ENCODE data around the gene POLRMT. TPM values are rescaled to one million over a fixed set of nuclear protein-coding genes. Genes with fewer than 3 reads are reported as not detected.

The POLRMT gene
- total RNA-seq (2014; rRNA removed; shearing (Covaris generic)) = 46.5 and 59.4 TPM in 2 replicates

DNA sequence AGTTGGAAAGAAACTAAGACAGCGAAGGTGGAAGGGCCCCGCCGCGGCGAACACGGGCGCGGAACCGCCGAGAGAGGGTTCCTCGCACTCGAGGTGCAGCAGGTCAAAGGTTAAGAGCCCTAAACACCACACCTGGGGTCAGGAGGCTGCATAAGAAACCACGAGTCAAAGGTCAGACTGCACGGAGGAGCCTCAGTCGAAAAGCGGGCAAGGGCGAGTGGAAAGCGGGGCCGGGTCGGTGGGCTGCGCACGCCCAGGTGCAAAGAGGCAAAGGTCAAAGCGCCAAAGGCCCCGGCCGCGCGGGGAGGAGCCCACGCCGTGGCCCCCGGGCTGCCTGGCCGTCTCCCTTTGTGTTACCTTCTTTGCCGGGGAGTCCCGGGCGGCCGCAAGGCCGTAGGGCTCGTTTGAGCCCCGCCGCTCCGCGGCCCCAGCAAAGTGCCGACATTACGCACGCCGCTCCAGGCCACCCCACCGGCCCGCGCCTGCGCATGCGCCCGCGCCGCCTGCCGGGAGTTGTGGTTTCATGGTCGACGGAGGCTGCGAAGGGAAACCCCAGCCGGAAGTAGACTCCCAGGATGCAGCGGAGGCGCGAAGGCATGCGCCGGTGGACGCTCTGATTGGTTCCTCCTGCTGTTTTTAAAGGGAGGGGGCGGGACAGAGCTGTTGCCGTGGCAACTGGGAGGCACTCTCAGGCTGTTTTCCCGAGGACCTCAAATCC, at the start of gene POLRMT:
Gene POLRMT (minus strand): TSS at position 470 of the 718 bp plus-strand sequence. CDS start 25 bp downstream, at position 445.

DNA sequence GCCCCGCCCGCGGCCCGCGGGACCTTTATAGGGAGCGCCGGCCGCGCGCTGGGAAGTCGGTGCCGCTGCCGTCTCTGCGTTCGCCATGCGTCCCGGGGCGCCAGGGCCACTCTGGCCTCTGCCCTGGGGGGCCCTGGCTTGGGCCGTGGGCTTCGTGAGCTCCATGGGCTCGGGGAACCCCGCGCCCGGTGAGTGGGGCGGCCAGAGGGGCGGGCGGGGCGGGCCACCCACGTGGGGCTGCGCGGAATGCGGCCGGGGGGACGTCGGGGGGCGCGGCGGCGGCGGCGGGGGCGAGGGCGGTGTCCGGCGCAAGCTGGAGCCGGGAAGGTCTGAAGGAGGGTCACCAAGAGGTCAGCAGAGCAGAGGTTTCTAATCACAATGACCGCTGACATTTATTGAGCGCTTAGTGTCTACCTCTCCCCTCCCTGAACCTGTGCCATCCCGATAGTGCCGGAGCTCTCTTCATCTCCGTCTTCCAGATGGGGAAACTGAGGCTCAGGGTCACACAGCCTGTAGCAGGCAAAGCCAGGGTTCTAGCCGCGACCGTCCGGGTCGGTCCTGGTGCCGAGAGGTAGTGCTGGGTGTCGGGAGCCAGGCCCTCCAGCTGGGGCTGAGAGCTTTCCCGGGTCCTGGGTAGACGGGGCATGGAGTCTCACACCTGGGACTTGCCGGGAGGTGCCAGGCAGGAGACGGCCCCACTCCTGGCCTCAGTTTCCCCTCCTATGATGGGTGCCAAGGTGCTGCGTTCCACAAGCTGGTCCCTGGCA, 43.2 kb upstream of the POLRMT start, which contains the start of gene FSTL3:
Gene FSTL3 (plus strand): TSS at position 54 of the 767 bp plus-strand sequence. CDS start 32 bp downstream, at position 86.

DNA sequence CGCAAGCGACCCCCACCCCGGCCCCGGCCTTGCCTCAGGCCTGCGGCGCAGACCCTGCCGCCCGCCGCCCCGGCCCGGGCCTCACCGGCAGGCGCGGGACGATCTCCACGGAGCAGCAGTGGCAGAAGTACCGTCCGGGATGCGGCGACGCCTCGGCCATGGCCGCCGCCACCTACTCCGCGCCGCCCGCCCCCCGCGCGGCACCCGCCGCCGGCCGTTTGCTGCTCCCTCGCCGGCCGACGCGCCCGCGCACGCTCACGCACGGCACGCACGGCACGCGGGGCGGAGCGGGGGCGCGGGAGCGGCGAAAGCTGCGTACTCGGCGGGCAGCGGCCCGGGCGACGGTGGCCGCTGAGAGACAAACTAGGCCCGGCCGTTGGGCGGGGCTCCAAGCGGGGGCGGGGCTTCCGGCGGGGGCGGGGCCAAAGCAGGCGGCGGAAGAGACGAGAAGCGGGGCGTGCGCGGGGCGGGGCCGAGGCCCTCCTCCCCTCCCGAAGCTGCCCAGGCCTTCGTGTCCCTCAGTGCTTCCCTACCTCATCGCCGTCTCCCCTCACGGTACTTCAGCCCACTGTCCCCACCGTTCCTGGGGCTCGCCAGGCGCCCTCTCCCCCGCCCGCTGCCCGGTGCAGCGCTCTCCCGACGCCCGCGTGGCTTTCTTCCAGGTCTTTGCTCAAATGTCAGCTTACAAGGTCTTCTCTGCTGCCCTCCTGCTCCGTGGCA, 29.8 kb upstream of the POLRMT start, which contains the start of gene RNF126:
Gene RNF126 (minus strand): TSS at position 253 of the 720 bp plus-strand sequence. CDS start 93 bp downstream, at position 160.

DNA sequence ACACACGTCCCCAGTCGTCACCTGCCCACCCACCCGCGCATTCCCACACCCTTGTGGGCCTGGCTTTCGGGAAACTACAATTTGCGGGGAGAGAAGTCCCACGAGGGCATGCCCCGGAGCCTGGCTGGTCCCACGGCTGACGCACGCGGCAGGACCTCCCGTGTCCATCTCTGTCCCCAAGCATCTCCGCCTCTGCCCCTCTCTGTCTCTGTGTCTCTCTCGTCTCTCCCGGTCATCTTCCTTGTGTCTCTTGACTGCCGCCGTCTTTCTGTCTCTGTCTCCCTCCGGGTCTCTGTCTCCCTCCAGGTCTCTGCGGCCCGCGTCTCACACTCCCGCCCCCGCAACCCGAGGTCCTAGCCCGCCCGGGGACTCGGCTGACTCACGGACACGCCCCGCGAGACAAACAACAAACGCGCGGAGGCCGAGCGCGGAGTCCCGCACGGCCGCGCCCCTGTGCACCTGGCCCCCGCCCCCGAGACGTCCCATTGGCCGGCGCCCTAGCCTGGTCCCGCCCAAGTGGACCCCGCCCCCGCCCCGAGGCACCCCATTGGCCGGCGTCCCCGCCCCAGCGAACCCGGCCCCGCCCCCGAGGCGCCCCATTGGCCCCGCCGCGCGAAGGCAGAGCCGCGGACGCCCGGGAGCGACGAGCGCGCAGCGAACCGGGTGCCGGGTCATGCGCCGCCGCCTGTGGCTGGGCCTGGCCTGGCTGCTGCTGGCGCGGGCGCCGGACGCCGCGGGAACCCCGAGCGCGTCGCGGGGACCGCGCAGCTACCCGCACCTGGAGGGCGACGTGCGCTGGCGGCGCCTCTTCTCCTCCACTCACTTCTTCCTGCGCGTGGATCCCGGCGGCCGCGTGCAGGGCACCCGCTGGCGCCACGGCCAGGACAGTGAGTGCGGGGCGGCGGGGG, 6.2 kb upstream of the POLRMT start, which contains the start of gene FGF22:
Gene FGF22 (plus strand): TSS at position 627 of the 908 bp plus-strand sequence. CDS start 47 bp downstream, at position 674.

DNA sequence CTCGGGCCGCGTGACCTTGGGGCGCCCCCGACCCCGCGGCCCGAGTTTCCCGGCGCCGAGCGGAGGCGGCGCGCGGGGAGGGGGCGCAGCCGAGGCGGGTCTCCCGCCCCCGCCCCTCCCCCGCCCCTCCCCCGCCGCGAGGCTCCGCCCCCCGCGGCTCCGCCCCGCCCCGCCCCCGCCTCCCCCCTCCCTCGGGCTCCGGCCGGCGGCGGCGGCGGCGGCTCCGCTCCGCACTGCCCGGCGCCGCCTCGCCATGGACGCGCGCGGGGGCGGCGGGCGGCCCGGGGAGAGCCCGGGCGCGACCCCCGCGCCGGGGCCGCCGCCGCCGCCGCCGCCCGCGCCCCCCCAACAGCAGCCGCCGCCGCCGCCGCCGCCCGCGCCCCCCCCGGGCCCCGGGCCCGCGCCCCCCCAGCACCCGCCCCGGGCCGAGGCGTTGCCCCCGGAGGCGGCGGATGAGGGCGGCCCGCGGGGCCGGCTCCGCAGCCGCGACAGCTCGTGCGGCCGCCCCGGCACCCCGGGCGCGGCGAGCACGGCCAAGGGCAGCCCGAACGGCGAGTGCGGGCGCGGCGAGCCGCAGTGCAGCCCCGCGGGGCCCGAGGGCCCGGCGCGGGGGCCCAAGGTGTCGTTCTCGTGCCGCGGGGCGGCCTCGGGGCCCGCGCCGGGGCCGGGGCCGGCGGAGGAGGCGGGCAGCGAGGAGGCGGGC, 43.5 kb downstream of the POLRMT start, which contains the start of gene HCN2:
Gene HCN2 (plus strand): TSS at position 189 of the 703 bp plus-strand sequence. CDS start 65 bp downstream, at position 254.

DNA sequence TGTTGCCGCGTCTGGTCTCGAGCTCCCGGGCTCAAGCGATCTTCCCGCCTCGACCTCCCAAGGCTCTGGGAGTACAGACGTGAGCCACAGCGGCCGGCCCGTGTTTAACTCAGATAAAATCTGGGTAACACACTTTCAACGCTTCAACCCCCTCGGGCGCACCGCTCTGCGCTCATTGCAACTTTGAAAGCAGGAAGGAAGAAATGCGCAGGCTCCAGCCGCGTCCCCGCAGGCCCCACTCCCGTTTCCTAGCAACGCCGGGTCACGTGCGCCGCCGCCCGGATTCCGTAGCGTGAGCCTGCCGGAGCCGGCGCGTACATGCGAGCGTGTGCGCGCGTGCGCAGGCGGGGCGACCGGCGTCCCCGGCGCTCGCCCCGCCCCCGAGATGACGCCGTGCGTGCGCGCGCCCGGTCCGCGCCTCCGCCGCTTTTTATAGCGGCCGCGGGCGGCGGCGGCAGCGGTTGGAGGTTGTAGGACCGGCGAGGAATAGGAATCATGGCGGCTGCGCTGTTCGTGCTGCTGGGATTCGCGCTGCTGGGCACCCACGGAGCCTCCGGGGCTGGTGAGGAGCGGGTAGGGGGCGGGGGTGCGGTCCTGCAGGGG, 61.1 kb downstream of the POLRMT start, which contains the start of gene BSG:
Gene BSG (plus strand): TSS at position 457 of the 603 bp plus-strand sequence. CDS start 39 bp downstream, at position 496.

Other genes starting within 250 kb of the POLRMT start
- gene C2CD4C, start 224.4 kb downstream of the POLRMT start, total RNA-seq (2014; rRNA removed; shearing (Covaris generic)) = 0.58 and 0.98 TPM in 2 replicates
- 2.1 and 2.3 TPM in 2 replicates for gene SHC2, start 172.5 kb downstream of the POLRMT start, total RNA-seq (2014; rRNA removed; shearing (Covaris generic))
- gene MADCAM1, start 137.1 kb downstream of the POLRMT start, total RNA-seq (2014; rRNA removed; shearing (Covaris generic)) = 0.08 TPM in 1 of 2 replicates, not detected in the other
- gene TPGS1, start 126.0 kb downstream of the POLRMT start, total RNA-seq (2014; rRNA removed; shearing (Covaris generic)) = 43.4 and 51.0 TPM in 2 replicates
- gene CDC34, start 101.8 kb downstream of the POLRMT start, total RNA-seq (2014; rRNA removed; shearing (Covaris generic)) = 139 and 153 TPM in 2 replicates
- gene GZMM, start 89.5 kb downstream of the POLRMT start, total RNA-seq (2014; rRNA removed; shearing (Covaris generic)) = 0.19 and 2.0 TPM in 2 replicates
- 466 and 497 TPM in 2 replicates for gene BSG, start 60.9 kb downstream of the POLRMT start, total RNA-seq (2014; rRNA removed; shearing (Covaris generic))
- 0.45 and 0.75 TPM in 2 replicates for gene HCN2, start 43.7 kb downstream of the POLRMT start, total RNA-seq (2014; rRNA removed; shearing (Covaris generic))
- 0.91 and 1.0 TPM in 2 replicates for gene FGF22, start 6.3 kb upstream of the POLRMT start, total RNA-seq (2014; rRNA removed; shearing (Covaris generic))
- 91.1 and 92.3 TPM in 2 replicates for gene RNF126, start 29.7 kb upstream of the POLRMT start, total RNA-seq (2014; rRNA removed; shearing (Covaris generic))
- 71.8 and 87.6 TPM in 2 replicates for gene FSTL3, start 42.9 kb upstream of the POLRMT start, total RNA-seq (2014; rRNA removed; shearing (Covaris generic))
- not detected in 2 replicates for gene PRSS57, start 61.9 kb upstream of the POLRMT start, total RNA-seq (2014; rRNA removed; shearing (Covaris generic))
- 4.7 and 5.1 TPM in 2 replicates for gene PALM, start 75.4 kb upstream of the POLRMT start, total RNA-seq (2014; rRNA removed; shearing (Covaris generic))
- 4.4 and 5.9 TPM in 2 replicates for gene MISP, start 117.6 kb upstream of the POLRMT start, total RNA-seq (2014; rRNA removed; shearing (Covaris generic))
- gene PTBP1, start 163.9 kb upstream of the POLRMT start, total RNA-seq (2014; rRNA removed; shearing (Covaris generic)) = 355 and 456 TPM in 2 replicates
- gene PLPPR3, start 188.4 kb upstream of the POLRMT start, total RNA-seq (2014; rRNA removed; shearing (Covaris generic)) = 0.03 TPM in 1 of 2 replicates, not detected in the other
- 0.45 TPM in 1 of 2 replicates, not detected in the other for gene AZU1, start 194.3 kb upstream of the POLRMT start, total RNA-seq (2014; rRNA removed; shearing (Covaris generic))
- not detected in 2 replicates for gene PRTN3, start 207.5 kb upstream of the POLRMT start, total RNA-seq (2014; rRNA removed; shearing (Covaris generic))
- gene ELANE, start 218.8 kb upstream of the POLRMT start, total RNA-seq (2014; rRNA removed; shearing (Covaris generic)) = 0.34 TPM in 1 of 2 replicates, not detected in the other
- 2.1 and 3.5 TPM in 2 replicates for gene CFD, start 226.1 kb upstream of the POLRMT start, total RNA-seq (2014; rRNA removed; shearing (Covaris generic))